CD4-positive, alpha-beta T cell treated with Interleukin-6 for 4 hours (primary cell): ENCODE data around the gene PRKCB.

Experiments used
- DNase-seq: peaks from one replicate; pipeline ENCODE4 v3.0.0-alpha.2; 2020; ENCODE audit warnings: mixed read lengths

Gene PRKCB

DNA sequence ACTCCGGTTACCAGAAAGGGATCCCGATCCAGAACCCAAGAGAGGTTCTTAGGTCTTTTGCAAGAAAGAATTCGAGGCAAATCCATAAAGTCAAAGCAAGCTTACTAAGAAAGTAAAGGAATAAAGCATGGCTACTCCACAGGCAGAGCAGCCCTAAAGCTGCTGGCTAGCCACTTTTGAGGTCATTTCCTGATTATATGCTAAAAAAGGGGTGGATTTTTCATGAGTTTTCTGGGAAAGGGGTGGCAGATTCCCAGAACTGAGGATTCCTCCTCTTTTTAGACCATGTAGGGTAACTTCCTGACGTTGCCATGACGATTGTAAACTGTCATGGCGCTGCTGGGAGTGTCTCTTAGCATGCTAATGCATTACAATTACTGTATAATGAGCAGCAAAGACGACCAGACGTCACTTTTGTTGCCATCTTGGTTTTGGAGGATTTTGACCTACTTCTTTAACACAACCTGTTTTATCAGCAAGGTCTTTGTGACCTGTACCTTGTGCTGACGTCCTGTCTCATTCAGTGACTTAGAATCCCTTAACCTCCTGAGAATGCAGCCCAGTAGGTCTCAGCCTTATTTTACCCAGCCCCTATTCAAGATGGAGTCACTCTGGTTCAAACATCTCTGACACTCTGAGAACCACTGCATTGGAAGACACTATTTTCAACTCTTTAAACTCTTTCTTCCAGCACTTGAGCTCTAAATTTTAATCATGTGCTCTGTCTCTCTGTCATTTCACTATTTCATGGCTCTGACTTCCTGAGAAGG is 216.7 kb downstream of the PRKCB start:
- no peak for DNase-seq

DNA sequence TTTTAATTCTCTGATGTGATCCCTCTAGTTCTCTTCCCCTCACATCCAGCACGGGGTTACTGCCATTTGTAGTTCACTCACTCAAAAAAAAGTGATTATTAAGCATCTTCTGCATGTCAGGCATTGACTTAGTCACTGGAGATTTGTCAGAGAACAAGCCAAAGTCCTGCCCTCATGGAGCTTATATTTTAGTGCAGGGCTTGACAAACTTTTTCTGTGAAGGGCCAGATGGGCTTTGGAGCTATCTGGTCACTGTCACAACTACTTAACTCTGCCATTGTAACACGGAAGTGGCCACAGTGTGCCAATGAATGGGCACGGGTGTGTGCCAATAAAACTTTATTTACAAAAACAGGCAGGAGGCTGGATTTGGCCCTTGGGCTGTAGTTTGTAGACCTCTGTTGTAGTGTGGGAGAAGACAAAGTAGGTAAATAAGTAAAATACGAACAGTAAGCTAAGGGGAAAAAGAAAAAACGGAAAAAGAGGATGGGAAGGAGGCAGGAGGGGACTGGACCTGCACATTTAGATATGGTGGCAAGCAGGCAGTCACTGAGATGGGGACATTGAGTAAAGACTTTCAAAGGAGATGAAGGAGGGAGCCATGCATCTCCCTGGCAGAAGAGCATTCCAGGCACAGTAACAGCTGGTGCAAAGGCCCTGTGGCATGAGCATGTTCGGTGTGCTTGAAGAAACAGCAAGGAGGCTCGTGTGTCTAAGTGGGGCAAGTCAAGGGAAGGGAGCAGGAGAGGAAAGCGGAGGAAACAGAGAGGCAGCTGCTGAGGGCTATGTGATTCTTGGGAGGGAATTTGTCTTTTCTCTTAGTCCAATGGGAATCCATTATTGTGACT is 217.5 kb downstream of the PRKCB start:
- DNase-seq: no peak

GRCh38 chr16:24054741-24055491 is 219.1 kb downstream of the PRKCB start:
- DNase-seq: no peak

DNA sequence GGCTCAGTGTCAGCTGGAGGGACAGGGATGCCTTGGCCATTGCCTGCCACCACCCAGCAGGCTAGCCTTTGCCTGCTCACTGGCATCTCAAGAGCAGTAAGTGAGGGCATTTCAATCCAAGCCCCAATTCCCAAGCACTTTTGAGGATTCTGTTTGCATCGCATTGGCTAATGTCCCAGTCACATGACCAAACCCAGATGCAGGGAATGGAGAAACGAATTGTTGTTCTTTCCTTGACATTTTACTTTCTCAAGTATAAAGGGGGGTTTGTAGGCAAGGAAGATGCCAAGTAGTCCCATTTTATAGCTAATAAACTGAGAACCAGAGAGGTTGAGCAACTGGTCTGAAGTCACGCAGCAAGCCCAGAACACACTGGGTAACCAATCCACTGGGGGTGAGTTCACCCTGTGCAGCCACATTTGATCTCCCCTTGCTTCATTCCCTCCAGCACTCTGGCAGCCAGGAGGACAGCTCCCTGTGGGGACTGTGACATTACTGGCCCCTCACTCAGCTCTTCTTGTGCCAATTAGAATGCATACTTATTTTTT is 226.6 kb downstream of the PRKCB start:
- DNase-seq: no peak

DNA sequence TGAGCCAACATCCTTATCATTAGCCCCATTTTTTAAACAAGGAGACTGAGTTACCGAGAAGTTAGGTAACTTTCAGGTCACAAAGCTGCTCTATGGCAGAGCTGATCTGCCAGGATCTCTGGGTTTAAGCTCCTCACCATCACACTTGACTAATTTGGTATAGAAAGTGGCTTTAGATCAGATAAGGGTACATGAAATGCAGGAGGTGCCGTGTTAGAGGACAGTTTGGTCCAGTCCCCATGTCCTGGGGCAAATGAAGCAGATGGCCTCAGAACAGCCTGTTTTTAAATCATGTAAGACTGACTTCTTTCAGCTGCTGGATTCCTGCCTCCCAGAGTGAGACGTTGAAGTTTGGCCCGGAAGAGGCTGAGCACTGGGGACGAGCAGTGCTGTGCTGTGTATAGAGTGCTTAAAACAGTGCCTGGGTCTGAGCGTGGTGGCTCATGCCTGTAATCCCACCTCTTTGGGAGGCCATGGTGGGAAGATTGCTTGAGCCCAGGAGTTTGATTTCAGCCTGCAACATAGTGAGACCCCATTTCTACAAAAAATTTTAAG is 233.3 kb downstream of the PRKCB start:
- no peak for DNase-seq

DNA sequence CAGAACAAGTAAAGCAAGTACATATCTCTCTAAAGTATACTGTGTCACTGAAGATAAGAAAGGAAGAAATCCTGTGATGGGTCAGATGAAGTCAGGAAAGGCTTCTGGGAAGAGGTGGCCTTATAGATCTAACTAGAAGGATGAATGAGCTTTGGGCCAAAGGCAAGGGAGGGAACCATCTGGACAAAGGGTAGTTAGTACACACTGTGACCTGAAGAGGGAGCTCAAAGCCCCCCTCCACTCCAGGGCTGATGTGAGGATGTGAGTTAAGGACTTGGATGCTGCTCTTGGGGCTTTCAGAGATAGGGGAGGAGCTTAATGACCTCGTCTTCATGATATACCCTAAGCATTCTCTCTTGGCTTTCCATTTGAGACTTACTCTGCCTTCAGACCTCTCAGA is 235.1 kb downstream of the PRKCB start:
- DNase-seq: peak; percentile 7

DNA sequence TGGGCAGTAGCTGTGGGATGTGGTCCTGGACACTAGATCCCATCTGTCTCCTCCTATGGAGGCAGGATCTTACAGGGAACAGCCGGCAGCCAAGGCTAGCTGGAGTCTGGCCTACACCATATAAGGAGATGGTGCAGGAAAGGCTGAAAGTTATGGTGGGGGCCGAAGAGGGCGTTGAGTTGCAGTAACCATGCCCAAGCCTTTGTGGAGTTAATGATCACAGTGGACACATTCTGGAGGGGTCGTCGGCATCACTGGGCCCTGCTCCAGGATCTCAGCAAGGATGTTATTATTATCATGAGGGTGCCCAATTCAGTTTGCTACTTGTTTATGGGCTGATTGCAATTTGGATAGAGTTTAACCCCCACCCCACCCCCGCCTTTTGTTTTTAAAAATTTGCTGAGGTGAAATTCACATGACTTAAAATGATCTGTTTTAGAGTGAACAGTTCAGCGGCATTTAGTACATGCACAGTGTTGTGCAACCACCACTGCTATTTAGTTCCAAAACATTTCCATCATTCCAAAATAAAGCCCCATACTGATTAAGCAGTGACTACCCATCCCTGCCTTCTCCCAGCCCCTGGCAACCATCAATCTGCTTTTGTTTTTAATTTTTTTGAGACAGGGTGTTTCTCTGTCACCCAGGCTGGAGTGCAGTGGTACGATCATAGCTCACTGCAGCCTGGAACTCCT is 236.0 kb downstream of the PRKCB start:
- no peak for DNase-seq

DNA sequence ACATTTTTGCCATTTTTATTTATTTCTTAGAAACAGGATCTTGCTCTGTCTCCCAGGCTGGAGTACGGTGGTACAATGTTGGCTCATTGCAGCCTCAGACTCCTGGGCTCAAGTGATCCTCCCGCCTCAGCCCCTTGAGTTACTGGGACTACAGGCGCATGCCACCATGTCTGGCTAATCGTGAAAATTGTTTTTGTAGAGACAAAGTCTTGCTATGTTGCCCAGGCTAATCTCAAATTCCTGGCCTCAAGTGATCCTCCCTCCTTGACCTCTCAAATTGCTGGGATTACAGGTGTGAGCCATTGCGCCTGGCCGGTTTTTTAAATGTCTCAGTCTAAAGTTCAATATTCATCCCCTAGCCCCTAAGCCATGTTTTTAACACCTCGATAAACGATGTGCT is 237.5 kb downstream of the PRKCB start:
- DNase-seq: no peak

GRCh38 chr16:24074574-24074973 is 238.8 kb downstream of the PRKCB start:
- no peak for DNase-seq

DNA sequence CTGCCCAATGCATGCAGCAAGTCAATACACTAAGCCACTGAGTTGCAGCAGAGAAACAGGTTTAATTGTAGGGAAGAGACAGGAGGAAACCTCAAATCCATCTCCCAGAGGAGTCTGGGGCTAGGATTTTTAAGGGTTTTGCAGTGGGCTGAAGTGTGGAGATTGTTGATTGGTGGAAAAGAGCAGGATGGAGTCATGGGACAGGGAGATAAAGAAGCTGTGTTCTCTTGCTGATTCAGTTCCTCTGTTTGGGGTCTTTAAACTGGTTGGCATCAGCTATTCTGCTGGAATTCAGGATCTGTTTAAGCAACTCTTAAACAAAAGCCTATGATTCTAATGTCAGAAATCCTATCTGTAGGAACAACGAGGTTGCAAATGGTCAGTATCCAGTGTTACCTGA is 239.5 kb downstream of the PRKCB start:
- no peak for DNase-seq

DNA sequence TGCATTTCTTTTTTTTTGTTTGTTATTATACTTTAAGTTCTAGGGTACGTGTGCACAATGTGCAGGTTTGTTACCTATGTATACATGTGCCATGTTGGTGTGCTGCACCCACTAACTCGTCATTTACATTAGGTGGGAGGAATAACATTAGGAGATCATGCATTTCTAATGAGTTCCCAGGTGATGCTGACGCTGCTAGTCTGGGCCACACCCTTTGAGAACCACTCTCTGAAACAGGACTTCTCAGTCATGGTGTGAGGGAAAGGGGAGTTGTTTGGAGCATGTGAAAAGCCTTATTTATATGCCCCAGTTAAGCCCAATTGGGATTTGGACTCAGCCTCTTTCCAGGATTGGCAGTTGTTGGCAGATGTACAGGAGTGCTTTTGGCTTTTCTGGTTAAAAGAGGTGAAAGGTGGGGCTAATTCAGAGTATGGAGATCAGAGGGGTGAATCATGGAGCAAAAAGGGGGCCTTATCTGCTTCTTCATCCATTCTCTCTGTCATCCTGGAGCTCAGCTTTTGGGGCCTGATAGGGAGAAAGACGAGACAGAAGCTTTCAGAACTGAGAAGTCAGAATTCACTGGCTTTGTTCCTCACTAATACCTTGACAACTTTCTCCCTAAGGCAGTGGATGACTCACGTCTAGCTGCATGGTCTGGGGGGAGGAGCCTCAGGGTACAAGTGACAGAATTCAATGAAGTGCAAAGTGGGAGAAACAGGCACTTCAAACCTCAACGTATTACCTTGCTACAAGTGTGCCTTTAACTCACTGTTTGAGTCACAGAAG is 240.3 kb downstream of the PRKCB start:
- DNase-seq: no peak

GRCh38 chr16:24077292-24077691 is 241.5 kb downstream of the PRKCB start:
- no peak for DNase-seq

DNA sequence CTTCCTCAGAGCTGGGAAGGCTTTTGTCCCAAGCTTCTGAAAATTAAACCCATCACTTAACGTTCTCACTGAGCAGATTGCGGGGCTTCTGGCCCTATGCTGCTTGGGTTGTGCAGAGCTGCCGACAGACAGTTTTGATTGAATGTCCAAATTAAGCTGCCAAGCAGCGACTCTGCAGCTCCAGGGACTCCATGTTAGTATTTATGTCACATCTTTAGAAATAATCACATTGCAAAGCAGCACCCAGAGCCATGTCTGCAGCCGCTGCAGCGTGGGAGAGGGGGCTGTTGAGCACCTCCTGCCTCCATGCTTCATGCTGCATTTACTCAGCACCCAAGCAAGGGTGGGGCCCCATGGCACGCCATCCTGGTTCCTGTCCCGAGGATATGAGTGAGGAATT is 242.2 kb downstream of the PRKCB start:
- no peak for DNase-seq

DNA sequence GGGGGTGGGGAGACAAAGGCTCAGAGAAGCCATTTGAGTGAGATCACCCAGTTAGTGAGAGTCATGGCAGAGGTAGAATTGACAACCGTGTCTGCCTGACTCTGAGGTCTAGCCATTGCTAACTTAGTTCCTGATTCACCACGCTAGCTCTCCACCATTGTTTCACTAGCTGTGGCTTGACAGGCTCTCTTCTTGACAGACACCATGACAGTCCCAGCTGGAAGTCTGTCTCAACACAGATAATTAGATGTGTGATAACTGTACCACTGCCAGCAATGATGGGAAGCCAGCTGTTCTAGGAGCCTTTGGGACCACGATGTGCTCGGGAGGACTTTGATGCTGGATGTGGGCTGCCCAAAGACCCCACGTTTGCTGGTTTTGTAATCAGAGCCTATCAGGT is 249.9 kb downstream of the PRKCB start:
- DNase-seq: no peak

DNA sequence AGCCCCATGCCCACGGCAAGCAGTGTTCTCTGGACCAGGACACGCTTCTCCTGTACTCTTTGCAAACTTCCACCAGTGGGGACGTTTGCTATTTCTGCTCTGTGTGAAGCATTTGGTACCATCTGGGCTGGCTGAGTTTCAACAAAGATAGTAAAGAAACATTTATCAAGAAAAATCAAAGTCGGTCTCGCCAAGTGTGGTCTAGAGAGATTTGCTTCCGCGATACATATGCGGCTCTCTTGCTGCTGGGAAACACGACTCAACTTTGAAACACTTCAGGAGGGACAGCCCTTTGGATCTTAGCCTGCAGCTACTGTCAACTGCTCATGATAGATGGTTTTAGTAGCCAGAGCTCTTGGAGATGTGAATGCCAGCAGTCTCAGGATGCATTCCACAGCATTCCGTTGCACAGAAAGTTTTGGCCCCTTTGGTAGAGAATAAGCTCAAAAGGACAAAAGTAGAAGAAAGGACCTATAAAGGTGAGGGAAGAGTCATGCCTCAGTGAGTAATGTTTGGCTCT is 252.2 kb downstream of the PRKCB start:
- DNase-seq: no peak

DNA sequence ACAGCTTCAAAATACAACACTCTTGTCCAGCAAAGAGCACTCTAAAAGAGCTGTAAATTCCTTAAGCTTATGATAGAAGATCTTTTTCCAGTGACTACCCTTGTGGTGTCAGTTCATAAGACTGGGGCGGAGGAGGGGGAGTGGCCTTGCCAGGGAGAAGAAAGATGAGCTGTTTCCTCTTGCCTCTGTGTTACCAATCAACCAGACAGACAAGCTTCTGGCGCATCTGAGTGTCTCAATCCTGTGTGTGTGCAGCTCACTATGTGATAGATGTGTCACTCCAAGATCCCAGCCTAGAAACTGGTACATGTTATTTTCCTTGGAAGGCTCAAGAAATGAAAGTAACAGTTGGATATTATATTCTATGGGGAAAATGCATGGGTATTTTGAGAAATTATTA is 253.0 kb downstream of the PRKCB start:
- no peak for DNase-seq

GRCh38 chr16:24091125-24091524 is 255.3 kb downstream of the PRKCB start:
- DNase-seq: no peak

GRCh38 chr16:24093049-24093448 is 257.3 kb downstream of the PRKCB start:
- DNase-seq: no peak

- no peak for DNase-seq
Observed at GRCh38 chr16:24094660-24095059, 258.9 kb downstream of the PRKCB start.

- no peak for DNase-seq
Observed at GRCh38 chr16:24098896-24099295, 263.1 kb downstream of the PRKCB start.

DNA sequence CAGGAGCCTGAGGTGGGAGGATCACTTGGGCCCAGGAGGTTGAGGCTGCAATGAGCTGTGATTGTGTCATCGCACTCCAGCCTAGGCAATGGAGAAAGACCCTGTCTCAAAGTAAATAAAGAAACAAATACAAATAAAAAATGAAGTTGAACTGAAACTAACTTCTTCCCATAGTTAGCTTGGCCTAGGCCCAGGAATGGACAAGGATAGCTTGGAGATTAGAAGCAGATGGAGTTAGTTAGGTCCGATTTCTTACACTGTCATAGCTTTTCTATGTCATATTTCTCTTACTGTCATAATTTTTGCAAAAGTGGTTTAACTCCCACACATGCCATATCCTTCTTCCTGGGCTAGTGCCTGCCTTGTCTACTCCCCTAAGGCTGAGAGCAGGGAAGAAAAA is 265.6 kb downstream of the PRKCB start:
- no peak for DNase-seq
